ENCODE data around the gene GAS7.

DNA sequence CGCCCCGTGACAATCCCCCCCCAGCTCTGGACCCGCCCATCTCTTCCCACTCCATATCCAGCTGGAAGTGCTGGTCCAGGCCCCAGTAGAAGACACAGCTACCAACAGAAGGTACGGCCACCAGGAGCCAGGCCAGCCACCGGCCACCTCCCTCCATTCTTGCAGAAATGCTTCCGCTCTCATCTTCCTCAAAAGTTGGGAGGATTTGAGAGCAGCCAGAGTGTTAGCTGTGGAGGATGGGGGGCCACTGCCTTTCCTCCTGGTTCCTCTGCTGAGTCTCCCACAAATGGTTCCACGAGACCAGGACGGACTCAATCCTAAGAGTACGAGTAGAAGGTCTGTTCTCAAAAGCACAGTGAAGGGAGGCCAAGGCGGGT is 78.3 kb downstream of the GAS7 start:
- TF ChIP-seq CTCF (IDR thresholded peaks at IDR 0.05) (no peak), EP300 (IDR thresholded peaks at IDR 0.05) (no peak), POLR2A (IDR thresholded peaks at IDR 0.05) (no peak)
